T-helper 2 cell treated with Interferon-gamma antibody and Interleukin-4, amounts not matched to agents 100 ng/mL and 5 ng/mL, for 36 hours (primary cell): ENCODE results near the gene IFNL3. TPM values are rescaled to one million over a fixed set of nuclear protein-coding genes. Genes with fewer than 3 reads are reported as not detected.

Source experiments
- intact Hi-C: fragments of 100-400 bp; cut with micrococcal nuclease; formaldehyde crosslinking; loops from one replicate; pipeline ENCODE4 v1.15.1; 2023
- total RNA-seq: library from RNA; stranded (reverse); gene quantifications from 2 replicates; pipeline ENCODE4 v1.2.3, GENCODE V29; 2022

The IFNL3 gene
- total RNA-seq, 1 donor from 2014 or later = not detected

GRCh38 chr19:39194832-39195542 is 49.8 kb downstream of the IFNL3 start:
- intact Hi-C loops = no loop called here

GRCh38 chr19:39193803-39194202 is 51.0 kb downstream of the IFNL3 start:
- intact Hi-C loops = no loop called here

Other genes with a start within 250 kb of the IFNL3 start
- gene FBXO27, start 212.5 kb downstream of the IFNL3 start, total RNA-seq = 0.27 and 0.61 TPM in 2 replicates
- gene ACP7, start 160.6 kb downstream of the IFNL3 start, total RNA-seq = not detected in 2 replicates
- gene PAK4, start 119.2 kb downstream of the IFNL3 start, total RNA-seq = 15.5 and 16.3 TPM in 2 replicates
- not detected in 2 replicates for gene NCCRP1, start 48.0 kb downstream of the IFNL3 start, total RNA-seq
- not detected in 2 replicates for gene SYCN, start 40.7 kb downstream of the IFNL3 start, total RNA-seq
- not detected in 2 replicates for gene IFNL4, start 3.9 kb upstream of the IFNL3 start, total RNA-seq
- not detected in 2 replicates for gene IFNL2, start 23.4 kb upstream of the IFNL3 start, total RNA-seq
- gene IFNL1, start 51.4 kb upstream of the IFNL3 start, total RNA-seq = 0.25 TPM in 1 of 2 replicates, not detected in the other
- gene LRFN1, start 75.9 kb upstream of the IFNL3 start, total RNA-seq = 4.3 and 4.8 TPM in 2 replicates
- 640 and 657 TPM in 2 replicates for gene GMFG, start 91.0 kb upstream of the IFNL3 start, total RNA-seq
- 45.2 and 46.1 TPM in 2 replicates for gene SAMD4B, start 97.4 kb upstream of the IFNL3 start, total RNA-seq
- gene PAF1, start 146.1 kb upstream of the IFNL3 start, total RNA-seq = 43.9 and 46.7 TPM in 2 replicates
- 35.3 and 35.8 TPM in 2 replicates for gene MED29, start 146.4 kb upstream of the IFNL3 start, total RNA-seq
- 74.0 and 79.7 TPM in 2 replicates for gene ZFP36, start 161.8 kb upstream of the IFNL3 start, total RNA-seq
- 57.3 and 61.0 TPM in 2 replicates for gene PLEKHG2, start 167.7 kb upstream of the IFNL3 start, total RNA-seq
- 2,392 and 2,430 TPM in 2 replicates for gene RPS16, start 190.9 kb upstream of the IFNL3 start, total RNA-seq
- gene SUPT5H, start 200.6 kb upstream of the IFNL3 start, total RNA-seq = 150 and 153 TPM in 2 replicates
- 65.1 and 69.0 TPM in 2 replicates for gene TIMM50, start 235.8 kb upstream of the IFNL3 start, total RNA-seq